Stimulated activated CD4-positive, alpha-beta T cell treated with anti-CD3 and anti-CD28 coated beads, Interleukin-15, amount 100 ng/mL, for 24 hours (primary cell): ENCODE data around the gene SPON1.

Experiments used
- DNase-seq: peaks from one replicate; pipeline ENCODE4 v3.0.0-alpha.2; 2020

The SPON1 gene

DNA sequence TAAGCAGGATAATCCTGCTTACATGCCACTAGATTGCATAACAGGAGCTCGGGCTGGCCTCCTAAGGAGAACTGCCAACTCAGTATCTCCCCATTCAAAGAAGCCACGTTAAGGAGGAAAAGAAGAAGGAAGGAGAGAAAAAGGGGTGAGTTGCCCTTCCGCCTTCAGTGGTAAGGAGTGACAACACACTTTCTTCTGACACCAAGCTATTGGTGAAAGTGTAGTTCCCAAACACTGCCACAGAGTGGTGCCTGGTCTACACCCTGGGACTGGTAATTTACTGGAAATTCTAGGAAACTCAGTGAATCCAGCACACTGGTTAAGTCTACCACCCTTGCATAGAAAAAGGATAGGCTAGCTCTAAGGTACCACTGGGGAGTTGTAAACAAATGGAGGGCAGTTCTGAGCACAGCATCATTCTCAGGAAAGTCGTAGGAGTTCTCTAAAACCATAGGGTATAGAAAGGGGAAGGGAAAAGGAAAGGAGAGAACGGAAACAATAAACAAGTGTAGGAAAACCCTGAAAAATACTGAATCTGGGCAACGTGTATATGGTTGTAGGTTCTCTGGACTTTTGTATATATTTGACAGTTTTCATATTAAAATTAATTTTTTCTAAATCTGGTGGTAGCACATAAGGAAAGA, 338.3 kb downstream of the SPON1 start:
- DNase-seq: peak; percentile 53

DNA sequence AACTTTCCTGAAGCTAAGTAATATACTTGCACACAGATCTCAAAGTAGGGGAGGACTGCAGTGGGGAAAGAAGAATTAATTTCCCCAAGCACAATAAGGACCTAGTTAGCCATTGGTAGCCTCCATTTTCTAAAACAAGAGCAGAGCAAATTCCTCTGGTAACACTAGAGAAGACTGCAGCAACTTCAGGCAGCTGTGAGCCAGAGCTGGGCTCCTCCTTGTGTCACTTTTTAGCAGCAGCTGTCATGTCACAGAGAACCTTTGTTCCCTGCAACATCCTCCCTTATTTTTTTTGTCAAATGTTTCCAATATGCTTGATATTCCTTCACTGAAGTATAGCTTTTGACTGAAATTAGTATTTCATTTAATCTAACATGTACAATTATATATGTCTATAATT, 342.1 kb downstream of the SPON1 start:
- DNase-seq: no peak

DNA sequence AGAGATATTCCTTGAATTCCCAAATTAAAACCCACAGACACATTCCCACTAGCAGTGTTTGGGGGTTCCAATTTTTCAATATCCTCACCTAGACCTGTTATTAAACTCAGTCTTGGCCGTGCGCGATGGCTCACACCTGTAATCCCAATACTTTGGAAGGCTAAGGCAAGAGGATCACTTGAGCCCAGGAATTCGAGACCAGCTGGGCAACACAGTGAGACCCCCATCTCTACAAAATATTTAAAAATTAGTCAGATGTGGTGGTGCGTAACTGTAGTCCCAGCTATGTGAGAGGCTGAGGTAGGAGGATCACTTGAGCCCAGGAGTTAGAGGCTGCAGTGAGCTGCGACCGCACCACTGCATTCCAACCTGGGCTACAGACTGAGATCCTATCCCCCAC, 343.1 kb downstream of the SPON1 start:
- no peak for DNase-seq

DNA sequence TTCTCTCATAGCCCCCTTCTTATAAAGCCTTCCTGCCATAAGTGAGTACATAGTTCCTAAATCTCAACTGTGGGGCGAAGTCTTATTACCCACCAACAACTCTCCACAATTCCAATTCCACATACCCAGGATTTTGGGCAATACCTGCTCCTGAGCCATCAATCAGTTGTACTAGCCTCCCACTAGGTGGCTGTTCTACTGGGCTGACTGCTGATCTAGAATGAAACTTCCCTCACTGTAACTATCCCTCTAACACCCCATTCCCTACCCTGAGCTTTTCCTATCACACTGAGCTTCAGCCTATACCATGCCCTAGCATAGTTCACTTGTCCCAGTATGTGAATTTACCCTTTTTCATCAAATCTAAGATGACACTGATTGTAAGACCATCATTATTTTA, 344.0 kb downstream of the SPON1 start:
- no peak for DNase-seq

- DNase-seq: no peak
Measured at GRCh38 chr11:14308114-14308896, 345.8 kb downstream of the SPON1 start.

- DNase-seq: no peak
Measured at GRCh38 chr11:14308897-14309387, 346.4 kb downstream of the SPON1 start.

GRCh38 chr11:14309425-14310192, 347.1 kb downstream of the SPON1 start:
- DNase-seq: no peak

DNA sequence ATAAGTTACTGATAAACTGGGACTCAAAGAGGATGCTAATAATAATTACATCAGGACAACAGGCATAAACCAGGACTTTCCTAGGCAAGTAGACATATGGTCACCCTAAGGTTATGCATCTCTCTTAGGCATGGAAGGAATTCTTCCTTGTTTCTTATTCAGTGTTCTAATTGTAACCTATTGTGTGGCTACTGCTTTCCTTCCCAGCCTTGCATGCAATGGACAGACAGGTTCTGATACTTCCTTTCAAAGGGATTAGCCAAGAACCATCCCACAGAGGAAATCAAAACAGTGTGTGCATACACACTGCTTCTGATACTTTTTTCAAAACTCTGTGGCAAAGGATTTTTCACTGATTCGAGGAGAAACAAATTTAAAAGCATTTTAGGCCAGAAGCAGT, 348.2 kb downstream of the SPON1 start:
- no peak for DNase-seq

DNA sequence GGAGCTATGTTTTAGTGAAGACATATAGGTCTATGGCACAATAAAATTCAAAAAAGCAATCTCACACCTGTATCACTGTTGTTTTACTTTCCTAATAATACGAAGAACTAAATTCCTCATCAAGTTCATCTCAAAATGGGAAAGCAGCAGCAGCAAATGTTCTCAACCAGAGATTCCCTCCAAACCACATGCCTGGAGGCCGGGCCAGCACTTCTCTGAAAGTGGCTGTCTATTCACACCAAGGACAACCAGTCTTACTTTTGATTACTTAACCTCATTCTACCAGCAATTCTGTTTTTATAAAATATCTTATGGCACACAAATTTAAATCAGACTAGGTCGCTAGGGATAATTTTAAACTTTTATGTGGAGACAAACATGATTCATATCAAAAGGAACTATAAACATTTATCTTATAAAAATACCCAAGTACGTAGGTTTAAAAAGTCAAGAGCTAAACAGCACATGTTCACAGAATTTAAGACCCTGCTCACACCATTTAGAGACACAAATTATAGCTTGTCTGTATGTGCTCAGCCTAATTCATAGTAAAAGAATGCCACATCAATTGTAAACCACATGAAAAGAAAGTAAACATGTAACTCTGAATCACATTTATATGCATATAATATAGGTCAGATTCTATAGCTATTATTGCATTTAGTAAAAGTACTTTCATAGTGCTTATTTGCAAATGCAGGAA, 350.4 kb downstream of the SPON1 start:
- no peak for DNase-seq

- DNase-seq: peak; percentile 12
Measured at GRCh38 chr11:14314127-14314526, 351.6 kb downstream of the SPON1 start.

DNA sequence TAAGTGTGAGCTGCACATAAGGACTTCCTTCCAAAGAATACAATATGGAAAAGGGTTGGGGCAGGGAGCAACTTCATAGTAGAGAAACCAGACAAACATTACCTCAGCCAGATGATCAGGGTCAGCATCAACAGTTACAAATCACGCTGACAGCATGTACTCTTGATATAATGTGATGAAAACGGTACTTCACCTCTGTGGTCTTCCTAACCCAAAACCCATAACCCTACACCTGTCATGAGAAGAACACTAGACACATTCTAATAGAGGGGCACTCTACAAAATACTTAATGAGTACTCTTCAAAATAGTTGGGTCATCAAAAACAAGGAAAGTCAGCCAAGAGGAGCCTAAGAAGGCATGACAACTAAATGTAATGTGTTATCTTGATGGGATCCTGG, 352.6 kb downstream of the SPON1 start:
- no peak for DNase-seq
